ENCODE results near the gene TRAPPC1.
"Not testable (repeated sequence)": the region's sequence is repeated elsewhere in the genome, so short reads cannot be mapped to it uniquely, and the experiment has no call there.

TRAPPC1 gene

GRCh38 chr17:7931709-7932482, at the start of gene TRAPPC1, which contains the start of gene CNTROB:
Gene TRAPPC1 (minus strand): TSS chr17:7931946. CDS start chr17:7931829, 117 bp downstream.
Gene CNTROB (plus strand): TSS chr17:7932206. CDS start chr17:7933080, 874 bp downstream.
- peak; percentile 100 for DNase-seq

- no peak for DNase-seq
Observed at GRCh38 chr17:7977805-7978204, 46.1 kb upstream of the TRAPPC1 start.

GRCh38 chr17:7977039-7977438, 45.3 kb upstream of the TRAPPC1 start:
- DNase-seq: no peak

- no peak for DNase-seq
Observed at GRCh38 chr17:7974638-7975131, 42.9 kb upstream of the TRAPPC1 start.

- DNase-seq: no peak
Observed at GRCh38 chr17:7972131-7972785, 40.5 kb upstream of the TRAPPC1 start.

- DNase-seq: no peak
Observed at GRCh38 chr17:7971651-7972050, 39.9 kb upstream of the TRAPPC1 start.

- no peak for DNase-seq
Observed at GRCh38 chr17:7969433-7969832, 37.7 kb upstream of the TRAPPC1 start.

GRCh38 chr17:7967751-7968150, 36.0 kb upstream of the TRAPPC1 start:
- no peak for DNase-seq

GRCh38 chr17:7961421-7961820, 29.7 kb upstream of the TRAPPC1 start:
- DNase-seq: no peak

- DNase-seq: no peak
Observed at GRCh38 chr17:7959503-7960253, 27.9 kb upstream of the TRAPPC1 start.

GRCh38 chr17:7956228-7956965, 24.7 kb upstream of the TRAPPC1 start:
- DNase-seq: no peak

- no peak for DNase-seq
Observed at GRCh38 chr17:7955414-7956227, 23.9 kb upstream of the TRAPPC1 start.

- not testable (repeated sequence) for DNase-seq
Observed at GRCh38 chr17:7953266-7953665, 21.5 kb upstream of the TRAPPC1 start.

GRCh38 chr17:7951143-7951792, 19.5 kb upstream of the TRAPPC1 start:
- peak; percentile 14 for DNase-seq

GRCh38 chr17:7950578-7950977, 18.8 kb upstream of the TRAPPC1 start:
- DNase-seq: no peak

- no peak for DNase-seq
Observed at GRCh38 chr17:7947651-7948050, 15.9 kb upstream of the TRAPPC1 start.

GRCh38 chr17:7946441-7946840, 14.7 kb upstream of the TRAPPC1 start:
- no peak for DNase-seq

GRCh38 chr17:7945651-7946050, 13.9 kb upstream of the TRAPPC1 start:
- no peak for DNase-seq

GRCh38 chr17:7944326-7944725, 12.6 kb upstream of the TRAPPC1 start:
- DNase-seq: no peak

- no peak for DNase-seq
Observed at GRCh38 chr17:7943291-7943690, 11.5 kb upstream of the TRAPPC1 start.

- DNase-seq: no peak
Observed at GRCh38 chr17:7940743-7941142, 9.0 kb upstream of the TRAPPC1 start.

All from CD4-positive, alpha-beta T cell treated with Interleukin-10 for 1 hour (primary cell).